DND-41 (cell line): ENCODE data around the gene MNT.

Experiments used
- ATAC-seq: fragments of 200-7000 bp; cut with Tn5 transposase; 3 replicates; pipeline ENCODE4 v1.9.1; 2021; ENCODE audit warnings: low read depth; ENCODE audit not compliant: insufficient read depth
- DNase-seq: peaks from one replicate; pipeline ENCODE4 v3.0.0-alpha.2; 2020
- H2AFZ ChIP-seq: 2 replicates; pipeline ENCODE4 v1.6.0; 2012; ENCODE audit warnings: low read depth, low read length
- H3K27ac ChIP-seq: 2 replicates; pipeline ENCODE4 v1.5.1; 2012; ENCODE audit warnings: low read length, inconsistent platforms
- H3K27me3 ChIP-seq: fragments of 200-600 bp; sonication (generic); 2 replicates; pipeline ENCODE4 v1.6.0; 2012; ENCODE audit warnings: low read length, mild to moderate bottlenecking, inconsistent platforms; ENCODE audit not compliant: insufficient read depth, poor library complexity
- H3K36me3 ChIP-seq: 2 replicates; pipeline ENCODE4 v1.5.1; 2012; ENCODE audit warnings: low read length, inconsistent platforms; ENCODE audit not compliant: insufficient read depth
- H3K4me1 ChIP-seq: 2 replicates; pipeline ENCODE4 v1.5.1; 2012; ENCODE audit warnings: mild to moderate bottlenecking, low read length; ENCODE audit not compliant: insufficient read depth
- H3K4me2 ChIP-seq: 2 replicates; pipeline ENCODE4 v1.6.0; 2012; ENCODE audit warnings: mild to moderate bottlenecking, moderate library complexity, low read length, inconsistent platforms; ENCODE audit not compliant: insufficient read depth
- H3K4me3 ChIP-seq, 2 experiments: fragments of 200-600 bp in 1 of 2; shearing (Covaris generic) in 1 of 2; 2 replicates each; pipeline ENCODE4 v1.5.1; 2012 to 2016; ENCODE audit warnings: inconsistent platforms in 2 of 2, low read length in 2 of 2, mild to moderate bottlenecking in 2 of 2, low read depth in 1 of 2, moderate library complexity in 1 of 2
- H3K79me2 ChIP-seq: 2 replicates; pipeline ENCODE4 v1.6.0; 2012; ENCODE audit warnings: low read length, inconsistent platforms; ENCODE audit not compliant: insufficient read depth
- H3K9ac ChIP-seq: 2 replicates; pipeline ENCODE4 v1.6.0; 2012; ENCODE audit warnings: low read depth, mild to moderate bottlenecking, inconsistent platforms, low read length, moderate library complexity
- H3K9me3 ChIP-seq: 2 replicates; pipeline ENCODE4 v1.5.1; 2012; ENCODE audit warnings: low read length, moderate library complexity, mild to moderate bottlenecking, inconsistent platforms; ENCODE audit not compliant: insufficient read depth, severe bottlenecking
- H4K20me1 ChIP-seq: 2 replicates; pipeline ENCODE4 v1.6.0; 2012; ENCODE audit warnings: low read length; ENCODE audit not compliant: insufficient read depth
- CTCF ChIP-seq: IDR thresholded peaks from 2 replicates; pipeline ENCODE4 v1.5.1; 2012; ENCODE audit warnings: borderline replicate concordance, low read length, moderate library complexity, mild to moderate bottlenecking; ENCODE audit not compliant: poor library complexity, severe bottlenecking; ENCODE audit errors: extremely low read depth
- EZH2 ChIP-seq: IDR thresholded peaks from 3 replicates; pipeline ENCODE4 v1.6.1; 2012; ENCODE audit warnings: borderline replicate concordance, low read depth, mild to moderate bottlenecking, moderate library complexity, low read length, inconsistent platforms; ENCODE audit not compliant: severe bottlenecking

MNT gene

GRCh38 chr17:2401426-2402221, 764 bp upstream of the MNT start:
- peak overlapping the region; percentile 89 for H2AFZ ChIP-seq

DNA sequence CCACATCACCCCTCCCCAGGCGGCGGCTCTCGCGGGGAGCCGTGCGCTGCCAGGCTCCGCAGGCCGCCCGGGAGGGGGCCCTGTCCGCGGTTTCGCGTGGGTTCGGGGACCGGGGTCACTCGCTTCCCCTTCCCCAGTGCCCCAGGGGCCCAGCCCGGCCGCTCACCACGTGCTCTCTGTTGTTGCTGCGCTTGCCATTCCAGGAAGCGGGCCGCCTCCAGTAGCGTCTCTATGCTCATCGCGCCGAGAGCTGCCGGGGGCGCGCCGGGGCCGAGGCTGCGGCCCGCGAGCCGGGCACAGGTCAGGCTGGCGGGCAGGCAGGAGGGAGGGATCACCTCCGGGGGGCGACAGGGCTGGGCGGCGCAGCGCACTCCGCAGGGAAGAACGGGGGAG, 390 bp downstream of the MNT start:
- Histone ChIP-seq H3K27me3 (no peaks in the 10 kb centered on the region), H3K9ac (peak overlapping the region; percentile 64), H4K20me1 (peaks cover 36% of the 10 kb centered on the region), H3K4me1 (peaks cover 41% of the 10 kb centered on the region), H2AFZ (peak overlapping the region; percentile 84), H3K4me2 (peak overlapping the region; percentile 83), H3K9me3 (no peaks in the 10 kb centered on the region), H3K79me2 (peaks cover 47% of the 10 kb centered on the region), H3K36me3 (no peaks in the 10 kb centered on the region; the same call in 1 of the 2 replicates), H3K4me3 (peak overlapping the region; percentile 86 to 87), H3K27ac (peak overlapping the region; percentile 72)
- TF ChIP-seq CTCF, result no peak
- TF ChIP-seq EZH2, result no peak
- no peak for ATAC-seq
- DNase-seq, result peak; percentile 65

More at GRCh38 chr17:2401426-2402221, 764 bp upstream of the MNT start:
- H3K79me2 ChIP-seq, result peaks cover 37% of the 10 kb centered on the region
- H3K36me3 ChIP-seq, result no peaks in the 10 kb centered on the region; the same call in none of the 2 replicates
- H3K9me3 ChIP-seq, result no peaks in the 10 kb centered on the region
- peaks cover 25% of the 10 kb centered on the region for H4K20me1 ChIP-seq
- peak overlapping the region; percentile 89 for H3K27ac ChIP-seq
- peak overlapping the region; percentile 83 for H3K4me2 ChIP-seq
- peak overlapping the region; percentile 64 for H3K9ac ChIP-seq
- peak; percentile 100 for DNase-seq
- no peaks in the 10 kb centered on the region for H3K27me3 ChIP-seq
- TF ChIP-seq CTCF (no peak), EZH2 (no peak)
- peak; percentile 74 for ATAC-seq
- peak overlapping the region; percentile 86 to 87 for H3K4me3 ChIP-seq
- H3K4me1 ChIP-seq, result peaks cover 41% of the 10 kb centered on the region

DNA sequence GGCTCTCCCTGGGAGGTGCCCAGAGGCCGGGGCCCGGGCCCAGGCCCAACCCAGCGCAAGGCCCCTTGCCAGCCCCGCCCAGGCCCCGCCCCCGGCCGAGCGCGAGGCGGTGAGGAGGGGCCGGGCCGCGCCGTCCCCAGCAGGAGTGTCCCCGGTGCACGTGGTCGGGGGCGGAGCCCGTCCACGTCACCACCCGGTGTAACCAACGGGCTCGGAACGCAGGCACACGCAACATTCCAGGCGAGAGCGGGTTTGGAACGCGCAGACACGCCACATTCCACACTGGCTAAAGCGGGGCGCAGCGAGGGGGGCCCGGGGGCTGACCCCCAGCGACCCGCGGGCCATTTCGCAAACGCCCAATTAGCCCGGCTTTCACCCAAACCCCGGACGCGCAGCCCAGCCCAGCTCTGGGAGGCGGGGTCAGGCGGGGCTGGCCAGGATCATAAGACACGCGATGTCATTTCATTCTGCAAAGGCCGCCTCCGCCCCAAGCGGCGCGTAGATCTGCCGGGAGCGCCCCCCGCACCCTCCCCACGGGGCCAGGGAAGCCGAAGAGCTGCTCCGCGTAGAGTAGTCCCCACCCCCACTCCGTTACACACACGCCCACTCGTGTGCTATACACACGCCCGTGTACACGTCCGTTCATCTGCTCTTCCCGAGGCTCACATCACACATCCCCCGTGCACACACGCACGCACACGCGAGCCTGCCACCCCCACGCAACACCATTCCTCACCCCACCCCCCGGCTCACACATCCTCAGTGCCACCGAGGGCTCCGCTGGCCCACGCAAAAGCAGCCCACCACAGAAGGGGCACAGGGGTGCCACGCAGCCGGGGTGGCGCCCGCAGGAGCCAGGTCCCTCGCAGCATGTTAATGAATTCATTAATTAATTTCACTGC, 1.0 kb downstream of the MNT start:
- Histone ChIP-seq H3K4me3 (peak overlapping the region; percentile 86 to 87), H3K4me1 (peaks cover 41% of the 10 kb centered on the region), H3K27me3 (no peaks in the 10 kb centered on the region), H3K9me3 (no peaks in the 10 kb centered on the region), H3K9ac (peak overlapping the region; percentile 64), H3K4me2 (peak overlapping the region; percentile 83), H2AFZ (peak overlapping the region; percentile 84), H3K27ac (peak overlapping the region; percentile 75), H3K36me3 (no peaks in the 10 kb centered on the region; the same call in 1 of the 2 replicates), H3K79me2 (peaks cover 47% of the 10 kb centered on the region), H4K20me1 (peaks cover 43% of the 10 kb centered on the region)
- ATAC-seq (peak; percentile 61), DNase-seq (peak; percentile 91)
- TF ChIP-seq EZH2 (no peak), CTCF (no peak)
